Endothelial cell of umbilical vein (primary cell): ENCODE results near the gene GAS7. TPM values are rescaled to one million over a fixed set of nuclear protein-coding genes. Genes with fewer than 3 reads are reported as not detected.

ENCODE experiments used
- BruUV-seq: library from RNA; stranded (reverse); fragments of 400-500 nt; replicated peaks from 2 replicates; lab custom pipeline; 2021; lab: Mats Ljungman, UMichigan
- CTCF ChIA-PET: fragments of 300-600, 350-600 bp; sonication (Branson Sonifier 250); formaldehyde crosslinking; loops from one replicate; lab custom pipeline; 2021; ENCODE audit warnings: antibody characterized with exemption, inconsistent platforms; lab: Charles Lee
- POLR2A ChIA-PET: fragments of 300-600, 350-600 bp; sonication (Branson Sonifier 250); formaldehyde crosslinking; loops from one replicate; lab custom pipeline; 2021; ENCODE audit warnings: antibody characterized with exemption, inconsistent platforms; lab: Charles Lee
- DNase-seq: peaks from one replicate; pipeline ENCODE4 v3.0.0-alpha.2; 2011; ENCODE audit warnings: low read depth, low spot score
- FAIRE-seq: peaks from 2 replicates; lab custom pipeline; 2011; peaks lifted over from hg19 to GRCh38; lab: Jason Lieb, UNC
- H2AFZ ChIP-seq: 2 replicates; pipeline ENCODE4 v1.6.0; 2012; ENCODE audit warnings: low read depth, low read length, control low read depth, inconsistent platforms
- H3K27ac ChIP-seq: 2 replicates; pipeline ENCODE4 v1.5.1; 2011; ENCODE audit warnings: low read depth, mild to moderate bottlenecking, control low read depth, low read length, moderate library complexity; ENCODE audit not compliant: insufficient read depth
- H3K27me3 ChIP-seq, 2 experiments: 2 replicates each; pipeline versions ENCODE4 v1.6.0 to v1.6.1; 2011; ENCODE audit warnings: low read length in 2 of 2, mixed read lengths in 1 of 2; ENCODE audit not compliant: control insufficient read depth in 2 of 2, insufficient read depth in 2 of 2
- H3K36me3 ChIP-seq, 2 experiments: 2 replicates in 1 of 2; 3 replicates in 1 of 2; pipeline ENCODE4 v1.5.1; 2011; ENCODE audit warnings: low read length in 2 of 2, mild to moderate bottlenecking in 1 of 2, moderate library complexity in 1 of 2; ENCODE audit not compliant: control insufficient read depth in 2 of 2, insufficient read depth in 2 of 2; ENCODE audit errors: extremely low read depth in 1 of 2
- H3K4me1 ChIP-seq: 3 replicates; pipeline ENCODE4 v1.5.1; 2011; ENCODE audit warnings: mild to moderate bottlenecking, low read length; ENCODE audit not compliant: control insufficient read depth, insufficient read depth; ENCODE audit errors: extremely low read depth
- H3K4me2 ChIP-seq: 2 replicates; pipeline ENCODE4 v1.6.1; 2011; ENCODE audit warnings: low read length, control low read depth, mixed read lengths; ENCODE audit not compliant: insufficient read depth
- H3K4me3 ChIP-seq, 3 experiments: fragments of 200-600 bp in 1 of 3; sonication (generic), shearing (Covaris generic) in 1 of 3; replicated peaks in 1 of 3; 2 replicates each; pipeline ENCODE4 v1.5.1; 2011 to 2016; ENCODE audit warnings: control low read depth in 3 of 3, low read length in 3 of 3, mild to moderate bottlenecking in 2 of 3, inconsistent platforms in 1 of 3, low read depth in 1 of 3, moderate library complexity in 1 of 3; ENCODE audit not compliant: insufficient read depth in 1 of 3
- H3K79me2 ChIP-seq: 2 replicates; pipeline ENCODE4 v1.6.0; 2012; ENCODE audit warnings: low read length, inconsistent platforms; ENCODE audit not compliant: control insufficient read depth, insufficient read depth
- H3K9ac ChIP-seq: replicated peaks from 2 replicates; pipeline ENCODE3; 2011; ENCODE audit warnings: low read length, control low read depth; ENCODE audit not compliant: insufficient read depth; ENCODE audit errors: extremely low read depth
- H3K9me1 ChIP-seq: replicated peaks from 3 replicates; pipeline ENCODE4 v1.6.0; 2011; ENCODE audit warnings: mild to moderate bottlenecking, low read length; ENCODE audit not compliant: control insufficient read depth, insufficient read depth; ENCODE audit errors: extremely low read depth
- H3K9me3 ChIP-seq: replicated peaks from 2 replicates; pipeline ENCODE4 v1.5.1; 2012; ENCODE audit warnings: low read length, inconsistent platforms; ENCODE audit not compliant: control insufficient read depth, insufficient read depth
- H4K20me1 ChIP-seq: replicated peaks from 2 replicates; pipeline ENCODE3; 2011; ENCODE audit warnings: mild to moderate bottlenecking, low read length; ENCODE audit not compliant: control insufficient read depth, insufficient read depth; ENCODE audit errors: extremely low read depth
- EZH2 ChIP-seq: IDR thresholded peaks from 2 replicates; pipeline ENCODE4 v1.6.1; 2012; ENCODE audit warnings: borderline replicate concordance, low read depth, mild to moderate bottlenecking, moderate library complexity, low read length, inconsistent platforms; ENCODE audit not compliant: severe bottlenecking
- FOS ChIP-seq: IDR thresholded peaks from 2 replicates; pipeline ENCODE4 v1.6.1; 2011; ENCODE audit warnings: mild to moderate bottlenecking, low read length, moderate library complexity, borderline replicate concordance; ENCODE audit not compliant: insufficient read depth
- GATA2 ChIP-seq: IDR thresholded peaks from 2 replicates; pipeline ENCODE4 v1.7.0; 2011; ENCODE audit warnings: low read depth, mild to moderate bottlenecking, moderate library complexity, mixed read lengths, low read length; ENCODE audit not compliant: insufficient read length, insufficient read depth
- MYC ChIP-seq: IDR thresholded peaks from one replicate; pipeline ENCODE4 v1.6.1; 2011; ENCODE audit warnings: mild to moderate bottlenecking, low read depth, low read length
- POLR2A ChIP-seq: IDR thresholded peaks from 2 replicates; pipeline ENCODE4 v1.6.1; 2012; ENCODE audit warnings: low read depth, mild to moderate bottlenecking, control low read depth, low read length
- POLR2AphosphoS5 ChIP-seq: IDR thresholded peaks from 2 replicates; pipeline ENCODE4 v1.6.1; 2012; ENCODE audit warnings: low read depth, mild to moderate bottlenecking, control low read depth, low read length, moderate library complexity; ENCODE audit not compliant: insufficient read depth
- dilution Hi-C: fragments of 300-500 bp; cut with MboI; formaldehyde crosslinking; loops from one replicate; pipeline ENCODE4 v1.15.0; 2019; ENCODE audit warnings: low sequenced_read_pairs; ENCODE audit not compliant: extremely low pct_ligation_motif_present
- intact Hi-C: fragments of 100-400 bp; cut with micrococcal nuclease; formaldehyde crosslinking; loops from one replicate; pipeline ENCODE4 v1.10.0; 2022
- polyA plus RNA-seq, 4 experiments: library from polyadenylated mRNA; depleted of rRNA in 3 of 4; stranded (reverse) in 3 of 4; unstranded in 1 of 4; fragments of >200 nt; gene quantifications; 2 replicates each; pipeline versions ENCODE4 v1.2.1 to v1.2.3, GENCODE V29; 2011 to 2012; ENCODE audit warnings: missing spikeins in 1 of 4
- total RNA-seq: library from RNA; stranded (reverse); gene quantifications from 2 replicates; pipeline ENCODE4 v1.2.3, GENCODE V29; 2021
- TF ChIP-seq, protein P1 (sequence below), 2 donors: IDR thresholded peaks; 1 replicate in 1 of 2; 2 replicates in 1 of 2; pipeline ENCODE4 v1.5.1; 2011; ENCODE audit warnings: low read length in 2 of 2, mild to moderate bottlenecking in 2 of 2, moderate library complexity in 2 of 2, control low read depth in 1 of 2, inconsistent platforms in 1 of 2, low read depth in 1 of 2; ENCODE audit not compliant: insufficient read depth in 1 of 2; ENCODE audit errors: extremely low read depth in 1 of 2
- TF ChIP-seq, protein P2 (sequence below): IDR thresholded peaks from 2 replicates; pipeline ENCODE4 v1.6.1; 2011; ENCODE audit not compliant: insufficient read depth, insufficient read length

The GAS7 gene
- total and polyA plus RNA-seq, 2 donors (not counting 3 experiments of a cell fraction or from before 2014, with no cell fraction given): not detected

DNA sequence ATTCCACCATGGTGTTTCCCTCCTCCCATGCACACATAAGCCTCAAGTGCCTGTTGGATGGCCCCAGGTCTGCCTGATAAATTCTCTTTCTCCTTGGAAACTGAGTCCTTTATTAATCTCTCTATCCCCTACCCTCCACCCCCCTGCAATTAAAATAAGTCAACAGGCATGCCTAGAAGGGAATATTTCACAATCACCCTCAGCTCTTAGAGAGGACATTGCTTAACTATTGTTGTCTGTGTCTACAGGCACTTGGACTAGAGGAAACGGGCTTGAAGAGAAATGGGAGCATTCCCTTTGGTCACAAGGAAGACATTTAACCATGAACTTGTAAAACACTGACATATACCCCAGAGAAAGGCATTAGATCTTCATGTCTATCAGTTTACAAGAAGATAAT lies 332.8 kb downstream of the GAS7 start:
- DNase-seq: no peak
- no peak overlapping the region for H2AFZ ChIP-seq
- no peaks in the 10 kb centered on the region for H4K20me1 ChIP-seq
- dilution Hi-C loops: no loop called here
- TF ChIP-seq, protein P1, sequence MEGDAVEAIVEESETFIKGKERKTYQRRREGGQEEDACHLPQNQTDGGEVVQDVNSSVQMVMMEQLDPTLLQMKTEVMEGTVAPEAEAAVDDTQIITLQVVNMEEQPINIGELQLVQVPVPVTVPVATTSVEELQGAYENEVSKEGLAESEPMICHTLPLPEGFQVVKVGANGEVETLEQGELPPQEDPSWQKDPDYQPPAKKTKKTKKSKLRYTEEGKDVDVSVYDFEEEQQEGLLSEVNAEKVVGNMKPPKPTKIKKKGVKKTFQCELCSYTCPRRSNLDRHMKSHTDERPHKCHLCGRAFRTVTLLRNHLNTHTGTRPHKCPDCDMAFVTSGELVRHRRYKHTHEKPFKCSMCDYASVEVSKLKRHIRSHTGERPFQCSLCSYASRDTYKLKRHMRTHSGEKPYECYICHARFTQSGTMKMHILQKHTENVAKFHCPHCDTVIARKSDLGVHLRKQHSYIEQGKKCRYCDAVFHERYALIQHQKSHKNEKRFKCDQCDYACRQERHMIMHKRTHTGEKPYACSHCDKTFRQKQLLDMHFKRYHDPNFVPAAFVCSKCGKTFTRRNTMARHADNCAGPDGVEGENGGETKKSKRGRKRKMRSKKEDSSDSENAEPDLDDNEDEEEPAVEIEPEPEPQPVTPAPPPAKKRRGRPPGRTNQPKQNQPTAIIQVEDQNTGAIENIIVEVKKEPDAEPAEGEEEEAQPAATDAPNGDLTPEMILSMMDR (IDR thresholded peaks at IDR 0.05; ENCODE audit: extremely low read depth in 1 of 2, insufficient read depth in 1 of 2, low read depth in 1 of 2, low read length in 2 of 2): no peak
- TF ChIP-seq GATA2 (no peak), FOS (no peak), EZH2 (no peak), POLR2A (no peak), MYC (no peak)
- TF ChIP-seq, protein P2, sequence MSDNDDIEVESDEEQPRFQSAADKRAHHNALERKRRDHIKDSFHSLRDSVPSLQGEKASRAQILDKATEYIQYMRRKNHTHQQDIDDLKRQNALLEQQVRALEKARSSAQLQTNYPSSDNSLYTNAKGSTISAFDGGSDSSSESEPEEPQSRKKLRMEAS: no peak
- H3K27me3 ChIP-seq: no peaks in the 10 kb centered on the region
- intact Hi-C loops: no loop called here
- ChIA-PET CTCF (no interaction called here), POLR2A (no interaction called here)
- H3K79me2 ChIP-seq: no peaks in the 10 kb centered on the region
- H3K4me1 ChIP-seq: no peaks in the 10 kb centered on the region
- no peak overlapping the region for H3K4me2 ChIP-seq
- no peaks in the 10 kb centered on the region for H3K36me3 ChIP-seq
- no TSS peak for BruUV-seq
- H3K9me1 ChIP-seq: no peaks in the 10 kb centered on the region
- FAIRE-seq: no peak
- no peak overlapping the region for H3K9ac ChIP-seq
- H3K9me3 ChIP-seq: peaks cover 2% of the 10 kb centered on the region
- H3K27ac ChIP-seq: no peak overlapping the region
- no peak overlapping the region for H3K4me3 ChIP-seq

DNA sequence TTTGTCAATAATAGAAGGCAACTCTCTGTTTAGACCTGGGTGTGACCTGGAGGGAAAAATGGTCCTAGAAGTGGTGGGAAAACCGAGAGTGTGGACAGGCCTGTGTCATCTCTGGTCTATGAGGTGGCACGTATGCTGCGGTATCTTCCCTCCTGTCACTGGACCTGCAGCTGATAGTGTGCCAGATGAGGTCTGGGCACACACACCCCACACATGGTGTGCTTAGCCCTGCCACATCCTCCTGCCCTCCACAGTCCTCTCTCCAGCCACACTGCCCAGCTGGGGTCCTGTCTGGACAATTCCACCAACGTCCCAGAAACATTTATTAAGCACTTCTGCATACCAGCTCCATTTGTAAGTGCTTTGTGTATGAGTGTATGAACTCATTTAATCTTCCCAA lies 335.5 kb downstream of the GAS7 start:
- TF ChIP-seq FOS (no peak), POLR2AphosphoS5 (no peak), GATA2 (no peak), MYC (no peak), EZH2 (no peak)
- TF ChIP-seq, protein P2: no peak
- TF ChIP-seq, protein P1 (IDR thresholded peaks at IDR 0.05; ENCODE audit: extremely low read depth in 1 of 2, insufficient read depth in 1 of 2, low read depth in 1 of 2, low read length in 2 of 2): no peak
- H3K4me2 ChIP-seq: no peak overlapping the region
- no peaks in the 10 kb centered on the region for H3K36me3 ChIP-seq
- no peak overlapping the region for H2AFZ ChIP-seq
- dilution Hi-C loops: no loop called here
- no peak overlapping the region for H3K4me3 ChIP-seq
- ChIA-PET POLR2A (no interaction called here), CTCF (no interaction called here)
- H3K9ac ChIP-seq: no peak overlapping the region
- no peaks in the 10 kb centered on the region for H3K9me1 ChIP-seq
- no peaks in the 10 kb centered on the region for H3K27me3 ChIP-seq
- peaks cover 2% of the 10 kb centered on the region for H3K9me3 ChIP-seq
- DNase-seq (no peak), FAIRE-seq (no peak)
- no TSS peak for BruUV-seq
- intact Hi-C loops: no loop called here
- no peaks in the 10 kb centered on the region for H3K79me2 ChIP-seq
- no peak overlapping the region for H3K27ac ChIP-seq
- H4K20me1 ChIP-seq: no peaks in the 10 kb centered on the region
- H3K4me1 ChIP-seq: no peaks in the 10 kb centered on the region
